Measurements from ENCODE around the gene IQUB.
"Not testable (repeated sequence)": the region's sequence is repeated elsewhere in the genome, so short reads cannot be mapped to it uniquely, and the experiment has no call there.

IQUB gene

GRCh38 chr7:123534383-123535260, at the start of gene IQUB:
Gene IQUB, minus strand, starts transcription at chr7:123534595. Its CDS starts 22,255 bp downstream, at chr7:123512340.
- DNase-seq, result peak; percentile 88

GRCh38 chr7:123583821-123584220, 49.4 kb upstream of the IQUB start:
- no peak for DNase-seq

- no peak for DNase-seq
Observed at GRCh38 chr7:123581162-123581459, 46.7 kb upstream of the IQUB start.

GRCh38 chr7:123580406-123581161, 46.2 kb upstream of the IQUB start:
- DNase-seq, result peak; percentile 51

GRCh38 chr7:123579416-123579815, 45.0 kb upstream of the IQUB start:
- no peak for DNase-seq

- DNase-seq, result no peak
Observed at GRCh38 chr7:123573896-123574467, 39.6 kb upstream of the IQUB start.

- DNase-seq, result no peak
Observed at GRCh38 chr7:123573341-123573740, 38.9 kb upstream of the IQUB start.

- DNase-seq, result no peak
Observed at GRCh38 chr7:123571684-123572083, 37.3 kb upstream of the IQUB start.

GRCh38 chr7:123571187-123571586, 36.8 kb upstream of the IQUB start:
- DNase-seq, result no peak

GRCh38 chr7:123570390-123571182, 36.2 kb upstream of the IQUB start:
- peak; percentile 29 for DNase-seq

- DNase-seq, result no peak
Observed at GRCh38 chr7:123569352-123570010, 35.1 kb upstream of the IQUB start.

GRCh38 chr7:123562121-123562520, 27.7 kb upstream of the IQUB start:
- DNase-seq, result no peak

GRCh38 chr7:123558289-123558874, 24.0 kb upstream of the IQUB start:
- no peak for DNase-seq

GRCh38 chr7:123557398-123558288, 23.2 kb upstream of the IQUB start, which contains the start of gene NDUFA5:
Gene NDUFA5, minus strand, starts transcription at chr7:123557818. Its CDS starts 23 bp downstream, at chr7:123557795.
- DNase-seq, result peak; percentile 99

GRCh38 chr7:123557016-123557397, 22.6 kb upstream of the IQUB start:
- no peak for DNase-seq

- DNase-seq, result no peak
Observed at GRCh38 chr7:123555484-123555883, 21.1 kb upstream of the IQUB start.

GRCh38 chr7:123553159-123553558, 18.8 kb upstream of the IQUB start:
- DNase-seq, result no peak

GRCh38 chr7:123552641-123553040, 18.2 kb upstream of the IQUB start:
- DNase-seq, result no peak

- not testable (repeated sequence) for DNase-seq
Observed at GRCh38 chr7:123552134-123552533, 17.7 kb upstream of the IQUB start.

- DNase-seq, result no peak
Observed at GRCh38 chr7:123548406-123548805, 14.0 kb upstream of the IQUB start.

GRCh38 chr7:123539871-123540270, 5.5 kb upstream of the IQUB start:
- DNase-seq, result no peak
